CD4-positive, alpha-beta T cell treated with Interleukin-21 for 1 hour (primary cell): ENCODE data around the gene UNC45A.
"Not testable (repeated sequence)": the region's sequence is repeated elsewhere in the genome, so short reads cannot be mapped to it uniquely, and the experiment has no call there.

ENCODE experiments used
- DNase-seq: peaks from one replicate; pipeline ENCODE4 v3.0.0-alpha.2; 2020

UNC45A gene

GRCh38 chr15:90902840-90903732 lies 32.0 kb upstream of the UNC45A start, which contains the start of gene MAN2A2:
Gene MAN2A2 (plus strand): TSS chr15:90903302. CDS start chr15:90904208, 906 bp downstream.
- peak; percentile 74 for DNase-seq

DNA sequence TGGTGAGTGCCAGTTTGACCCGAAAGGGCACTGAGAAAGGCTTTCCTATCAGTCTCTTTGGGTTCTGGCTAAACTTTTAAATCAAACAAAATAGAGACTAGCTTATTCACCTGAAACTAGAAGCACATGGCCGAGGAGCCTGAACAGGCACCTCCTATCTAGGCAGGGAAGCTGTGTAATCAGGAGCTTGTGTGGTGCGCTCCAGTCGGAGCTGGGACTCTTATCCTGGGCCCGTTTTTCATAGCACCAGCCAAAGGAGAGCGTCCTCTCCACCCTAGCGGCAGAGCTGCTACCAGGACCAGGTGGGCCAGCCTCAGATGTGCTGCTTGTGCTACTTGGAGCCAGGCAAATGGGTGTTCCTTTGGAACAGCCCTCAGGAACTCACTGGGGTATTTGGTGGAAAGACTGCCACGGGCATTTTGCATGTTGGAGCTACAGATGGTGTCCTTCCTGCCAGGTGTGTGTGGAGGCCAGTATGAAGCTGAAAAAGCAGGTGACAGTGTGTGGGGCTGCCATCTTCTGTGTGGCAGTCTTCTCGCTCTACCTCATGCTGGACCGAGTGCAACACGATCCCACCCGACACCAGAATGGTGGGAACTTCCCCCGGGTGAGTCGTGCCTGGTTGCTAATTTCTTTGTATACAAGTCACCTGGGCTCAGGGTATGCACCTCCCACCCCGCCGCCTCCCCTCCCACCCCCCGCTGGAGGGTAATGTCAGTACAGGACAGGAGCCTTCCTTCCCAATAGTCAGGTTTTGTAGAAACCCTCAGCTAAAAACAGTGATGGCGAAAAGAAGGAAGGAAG lies 31.1 kb upstream of the UNC45A start:
- no peak for DNase-seq

GRCh38 chr15:90904746-90905145 lies 30.3 kb upstream of the UNC45A start:
- DNase-seq, result no peak

- no peak for DNase-seq
Measured at GRCh38 chr15:90905306-90906180, 29.5 kb upstream of the UNC45A start.

- no peak for DNase-seq
Measured at GRCh38 chr15:90906181-90906849, 28.8 kb upstream of the UNC45A start.

GRCh38 chr15:90907051-90907660 lies 27.9 kb upstream of the UNC45A start:
- DNase-seq, result no peak

- no peak for DNase-seq
Measured at GRCh38 chr15:90907838-90908507, 27.1 kb upstream of the UNC45A start.

- DNase-seq, result not testable (repeated sequence)
Measured at GRCh38 chr15:90909449-90909848, 25.6 kb upstream of the UNC45A start.

GRCh38 chr15:90909976-90910375 lies 25.1 kb upstream of the UNC45A start:
- no peak for DNase-seq

DNA sequence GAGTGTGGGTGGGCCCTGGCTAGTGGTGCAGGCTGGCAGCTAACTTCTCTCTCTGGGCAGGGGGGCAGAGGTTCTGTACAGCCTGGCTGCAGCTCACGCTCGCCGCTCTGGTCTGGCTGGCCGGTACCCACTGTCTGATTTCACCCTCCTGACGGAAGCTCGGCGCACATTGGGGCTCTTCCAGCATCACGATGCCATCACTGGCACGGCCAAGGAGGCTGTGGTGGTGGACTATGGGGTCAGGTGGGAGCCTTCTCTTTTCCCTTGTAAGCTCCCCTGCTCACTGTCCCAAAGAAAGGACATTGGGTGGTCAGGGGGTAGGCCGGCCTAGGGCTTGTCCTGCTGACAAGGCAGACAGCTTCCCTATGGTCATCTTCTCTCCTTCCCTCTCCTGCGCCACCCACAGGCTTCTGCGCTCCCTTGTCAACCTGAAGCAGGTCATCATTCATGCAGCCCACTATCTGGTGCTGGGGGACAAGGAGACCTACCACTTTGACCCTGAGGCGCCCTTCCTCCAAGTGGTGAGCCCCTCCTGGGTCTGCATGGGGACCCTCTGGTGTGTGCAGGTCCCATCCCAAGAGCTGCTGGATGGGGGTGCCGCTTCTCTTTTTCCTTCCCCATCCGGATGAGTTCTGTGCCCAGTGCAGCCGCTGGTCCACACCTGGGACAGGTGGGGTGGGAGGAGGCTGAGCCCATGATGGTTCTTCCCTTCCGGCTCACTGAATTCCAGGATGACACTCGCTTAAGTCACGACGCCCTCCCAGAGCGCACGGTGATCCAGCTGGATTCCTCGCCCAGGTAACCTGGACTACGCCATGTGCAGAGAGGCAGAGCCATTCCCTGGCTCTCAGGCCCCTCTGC lies 24.4 kb upstream of the UNC45A start:
- no peak for DNase-seq

GRCh38 chr15:90911302-90911623 lies 23.8 kb upstream of the UNC45A start:
- no peak for DNase-seq

- DNase-seq, result no peak
Measured at GRCh38 chr15:90911906-90912769, 22.9 kb upstream of the UNC45A start.

- no peak for DNase-seq
Measured at GRCh38 chr15:90912770-90913075, 22.4 kb upstream of the UNC45A start.

- no peak for DNase-seq
Measured at GRCh38 chr15:90913398-90913944, 21.6 kb upstream of the UNC45A start.

GRCh38 chr15:90914305-90915080 lies 20.6 kb upstream of the UNC45A start:
- no peak for DNase-seq

DNA sequence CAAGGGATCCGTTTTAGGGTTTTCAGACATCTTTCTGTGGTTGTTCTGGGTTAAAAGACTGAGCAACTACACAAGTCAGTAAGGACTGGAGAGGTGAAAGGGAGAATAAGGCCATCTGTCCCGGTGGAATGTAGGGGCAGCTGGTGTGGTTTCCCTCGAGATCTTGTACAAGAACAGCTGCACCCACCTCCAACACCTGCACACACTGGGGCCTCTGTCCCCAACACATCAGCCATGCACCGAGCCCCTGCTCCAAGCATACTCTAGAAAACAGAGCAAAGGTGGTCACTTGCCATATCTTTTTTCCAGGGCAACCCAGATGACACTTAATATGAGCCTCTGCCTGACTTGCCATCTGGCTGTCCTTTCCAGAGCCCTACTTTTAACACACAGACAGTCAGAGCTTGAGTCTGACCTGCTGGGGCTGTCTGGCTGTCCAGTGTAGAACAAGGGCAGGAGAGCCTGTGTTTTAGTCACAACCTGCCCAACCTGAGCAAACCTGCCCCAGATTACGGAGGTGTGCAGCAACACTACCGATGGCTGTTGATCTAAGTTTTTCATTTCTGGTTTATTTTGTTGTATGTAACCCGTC lies 19.8 kb upstream of the UNC45A start:
- no peak for DNase-seq

- peak; percentile 18 for DNase-seq
Measured at GRCh38 chr15:90915808-90916440, 19.2 kb upstream of the UNC45A start.
